Cerebellar nuclear complex (tissue), 1 donor: ENCODE measurements around the gene PLXND1.
"Not testable (repeated sequence)": the region's sequence is repeated elsewhere in the genome, so short reads cannot be mapped to it uniquely, and the experiment has no call there.

ENCODE experiments used
- DNase-seq, 2 experiments: peaks; one replicate each; lab custom pipeline; 2025; lab: John Stamatoyannopoulos, UW

Gene PLXND1

GRCh38 chr3:129527262-129527661 lies 79.2 kb downstream of the PLXND1 start:
- DNase-seq = no peak

DNA sequence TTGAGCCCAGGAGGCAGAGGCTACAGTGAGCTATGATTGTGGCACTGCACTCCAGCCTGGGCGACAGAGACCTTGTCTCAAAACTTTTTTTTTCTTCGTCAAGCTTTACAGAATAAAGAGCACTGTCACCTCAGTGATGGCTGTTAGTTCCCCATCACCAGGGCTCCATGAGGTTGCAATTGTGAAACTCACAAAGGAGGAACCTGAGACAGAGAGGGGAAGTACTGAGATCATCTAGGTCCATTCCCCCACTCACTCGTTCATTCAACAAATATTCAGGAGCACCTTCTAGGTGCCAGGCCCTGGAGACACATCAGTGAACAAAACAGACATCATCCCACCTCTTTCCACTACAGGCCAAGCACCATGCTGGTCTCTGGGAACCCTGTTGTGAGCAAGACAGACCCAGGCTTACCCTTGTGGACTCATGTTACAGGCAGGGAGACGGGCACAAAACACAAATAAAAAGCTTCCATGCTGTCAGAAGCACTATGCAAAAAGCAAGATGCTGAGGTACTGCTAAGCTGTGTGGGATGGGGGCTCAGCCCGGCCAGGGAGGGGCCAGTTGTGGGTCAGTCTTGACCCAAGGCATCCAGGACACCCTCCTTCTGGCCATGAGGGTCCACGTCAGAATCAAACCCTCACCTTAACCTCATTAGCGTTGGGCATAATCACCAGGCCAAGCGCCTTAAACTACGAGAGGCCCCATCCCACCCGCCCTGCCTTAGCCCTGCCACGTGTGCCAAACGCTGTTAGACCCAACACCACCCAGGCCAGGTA lies 80.2 kb downstream of the PLXND1 start:
- no peak for DNase-seq

GRCh38 chr3:129525341-129525968 lies 81.0 kb downstream of the PLXND1 start:
- no peak for DNase-seq

DNA sequence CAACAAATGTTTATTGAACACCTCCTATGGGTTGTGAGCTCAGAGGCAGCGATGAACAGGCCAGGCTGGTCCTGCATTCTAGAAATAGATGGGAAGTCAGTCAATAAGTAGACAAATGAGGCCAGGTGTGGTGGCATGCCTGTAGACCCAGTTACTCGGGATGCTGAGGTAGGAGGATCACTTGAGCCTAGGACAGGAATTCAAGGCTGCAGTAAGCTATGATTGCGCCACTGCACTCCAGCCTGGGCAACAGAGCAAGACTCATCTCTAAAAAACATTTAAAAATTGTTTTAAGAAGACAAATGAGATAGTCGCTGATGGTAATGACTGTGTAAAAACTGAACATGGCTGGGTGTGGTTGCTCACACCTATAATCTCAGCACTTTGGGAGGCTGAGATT lies 82.4 kb downstream of the PLXND1 start:
- DNase-seq = no peak

DNA sequence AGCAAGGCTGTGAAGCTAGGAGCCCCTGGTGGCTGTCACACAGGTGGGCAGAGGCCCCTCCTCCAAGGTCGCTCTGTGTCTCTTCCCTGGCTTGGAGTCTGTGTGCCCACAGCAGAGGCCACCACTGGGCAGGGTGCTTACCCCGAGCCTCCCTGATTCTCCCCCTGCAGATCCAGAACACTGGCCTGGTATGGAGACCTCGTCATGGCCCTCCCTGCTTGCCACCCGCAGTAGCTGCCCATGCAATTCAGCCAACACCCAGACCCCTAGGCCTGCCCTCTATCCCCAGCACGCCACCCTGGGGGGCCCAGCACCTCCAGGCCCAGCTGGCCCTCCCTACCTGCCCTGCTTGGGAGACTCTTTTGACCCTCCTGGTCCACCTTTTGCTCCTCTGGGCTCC lies 83.5 kb downstream of the PLXND1 start:
- DNase-seq = no peak

DNA sequence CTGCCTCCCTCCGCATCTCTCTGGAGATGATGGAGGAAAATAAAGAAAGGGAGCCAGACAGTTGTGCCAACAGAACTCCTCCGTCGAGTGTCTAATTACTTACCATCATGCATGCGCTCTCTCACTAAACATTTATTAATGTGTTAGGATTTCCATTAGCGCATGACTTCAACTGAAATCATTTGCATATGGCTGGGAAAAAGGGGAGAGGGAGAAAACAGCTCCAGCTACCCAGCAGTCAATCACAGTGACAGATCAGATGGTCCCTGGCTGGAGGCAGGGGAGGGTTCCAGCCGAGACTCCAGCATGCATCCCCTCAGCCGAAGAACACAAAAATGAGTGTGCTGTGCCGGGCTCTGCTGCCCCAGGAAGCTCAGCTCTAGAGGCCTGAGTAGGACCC lies 84.9 kb downstream of the PLXND1 start:
- DNase-seq = no peak

DNA sequence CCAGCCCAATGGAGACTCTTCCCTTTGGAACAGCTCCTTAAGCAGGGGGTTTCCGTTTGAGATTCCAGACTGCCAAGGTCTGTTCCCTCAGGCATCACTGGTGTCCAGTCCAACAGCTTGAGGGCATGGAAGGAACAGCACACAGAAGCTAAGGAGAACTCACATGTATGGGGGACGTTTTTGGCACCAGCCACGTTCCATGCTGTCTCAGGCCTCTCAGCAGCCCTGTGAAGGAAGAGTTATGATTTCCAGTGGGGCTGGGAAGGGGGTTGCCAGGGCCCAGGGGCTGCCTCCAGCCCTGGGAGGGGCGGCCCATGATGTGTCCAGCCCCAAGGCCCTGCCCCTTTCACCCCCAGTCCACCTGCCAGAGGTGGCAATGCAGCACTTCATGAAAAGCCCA lies 85.5 kb downstream of the PLXND1 start:
- DNase-seq = no peak

DNA sequence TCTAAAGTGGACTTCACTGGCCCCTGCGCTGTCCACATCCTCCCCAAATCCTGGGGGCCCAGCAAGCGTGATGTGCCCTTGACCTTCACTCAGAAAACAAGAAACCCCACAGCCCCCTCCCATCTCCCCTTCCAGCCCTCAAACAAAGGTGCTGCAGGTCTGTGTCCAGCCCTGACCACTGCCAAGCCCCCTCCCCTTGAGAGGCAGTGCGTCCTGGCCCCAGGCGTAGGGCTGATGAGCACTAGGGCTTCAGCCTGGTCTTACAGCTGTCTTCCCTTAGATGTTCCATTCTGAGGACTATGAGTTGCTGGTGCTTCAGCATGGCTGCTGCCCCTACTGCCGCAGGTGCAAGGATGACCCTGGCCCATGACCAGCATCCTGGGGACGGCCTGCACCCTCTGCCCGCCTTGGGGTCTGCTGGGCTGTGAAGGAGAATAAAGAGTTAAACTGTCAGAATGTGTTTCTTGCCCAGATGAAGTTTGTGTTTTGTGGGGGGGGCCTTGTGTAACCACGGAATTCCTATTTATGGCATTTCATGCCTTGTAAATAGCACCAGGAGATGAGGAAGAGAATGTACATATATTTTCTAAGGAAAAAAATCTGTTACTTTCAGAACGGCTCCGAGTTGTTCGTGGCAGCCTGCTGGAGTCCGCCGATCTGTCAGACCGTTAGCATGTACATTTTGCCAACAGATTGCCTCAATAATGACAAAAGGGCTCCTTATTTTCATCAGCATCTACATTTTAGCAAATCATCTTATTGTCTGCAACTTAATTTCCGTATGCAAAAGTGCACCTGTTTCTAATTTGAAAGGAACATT lies 86.4 kb downstream of the PLXND1 start:
- no peak for DNase-seq

DNA sequence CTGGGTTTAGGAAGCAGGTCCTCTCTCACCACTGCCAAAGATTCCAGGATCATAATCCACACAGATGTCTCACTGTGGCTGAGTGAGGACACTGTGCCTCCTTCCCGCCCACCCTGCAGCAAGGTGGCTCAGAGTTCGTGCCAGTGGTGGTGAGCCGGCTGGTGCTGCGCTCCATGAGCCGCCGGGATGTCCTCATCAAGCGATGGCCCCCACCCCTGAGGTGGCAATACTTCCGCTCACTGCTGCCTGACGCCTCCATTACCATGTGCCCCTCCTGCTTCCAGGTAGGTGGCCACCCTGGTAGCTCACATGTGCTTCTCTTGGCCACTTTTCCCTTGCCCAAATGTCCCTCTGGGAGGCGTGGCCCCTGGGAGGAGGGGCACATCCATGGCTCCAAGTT lies 87.0 kb downstream of the PLXND1 start:
- DNase-seq = no peak

DNA sequence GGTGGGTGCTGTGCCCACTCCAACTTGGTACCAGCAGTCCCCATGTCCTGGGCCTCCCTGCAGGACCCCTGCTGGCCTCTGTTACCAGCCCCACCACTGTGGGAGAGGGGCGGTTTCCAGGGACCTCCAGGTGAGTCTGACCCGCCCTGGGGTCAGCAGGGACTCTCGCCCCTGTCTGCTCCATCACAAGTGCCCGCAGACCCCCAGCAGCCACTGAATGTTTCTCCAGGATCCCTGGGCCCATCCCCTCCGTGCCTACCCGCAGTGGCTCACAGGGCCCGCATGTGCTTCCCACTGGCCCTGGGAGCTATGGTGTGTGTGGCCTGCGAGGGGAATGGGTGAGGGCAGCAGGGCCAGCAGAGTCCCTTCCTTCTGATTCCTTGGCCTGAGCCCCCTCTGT lies 87.9 kb downstream of the PLXND1 start:
- DNase-seq = no peak

GRCh38 chr3:129518038-129518561 lies 88.4 kb downstream of the PLXND1 start:
- DNase-seq = no peak

GRCh38 chr3:129517516-129517915 lies 89.0 kb downstream of the PLXND1 start:
- no peak for DNase-seq

DNA sequence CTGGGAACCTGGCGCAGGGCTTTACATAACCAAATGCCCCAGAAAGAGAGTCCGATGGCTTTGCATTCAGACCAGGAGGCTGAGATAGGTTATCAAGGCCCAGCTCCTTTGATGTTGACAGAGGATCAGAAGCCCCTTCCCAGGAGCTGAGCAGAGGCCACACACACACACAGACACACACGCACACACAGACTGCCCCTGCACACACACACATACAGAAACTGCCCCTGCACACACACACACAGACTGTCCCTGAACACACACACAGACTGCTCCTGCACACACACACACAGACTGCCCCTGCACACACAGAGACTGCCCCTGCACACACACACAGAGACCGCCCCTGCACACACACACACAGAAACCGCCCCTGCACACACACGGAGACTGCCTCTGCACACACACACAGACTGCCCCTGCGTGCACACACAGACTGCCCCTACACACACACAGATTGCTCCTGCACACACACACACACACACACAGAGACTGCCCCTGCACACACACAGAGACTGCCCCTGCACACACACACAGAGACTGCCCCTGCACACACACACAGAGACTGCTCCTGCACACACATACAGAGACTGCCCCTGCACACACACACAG lies 90.5 kb downstream of the PLXND1 start:
- DNase-seq = not testable (repeated sequence)

DNA sequence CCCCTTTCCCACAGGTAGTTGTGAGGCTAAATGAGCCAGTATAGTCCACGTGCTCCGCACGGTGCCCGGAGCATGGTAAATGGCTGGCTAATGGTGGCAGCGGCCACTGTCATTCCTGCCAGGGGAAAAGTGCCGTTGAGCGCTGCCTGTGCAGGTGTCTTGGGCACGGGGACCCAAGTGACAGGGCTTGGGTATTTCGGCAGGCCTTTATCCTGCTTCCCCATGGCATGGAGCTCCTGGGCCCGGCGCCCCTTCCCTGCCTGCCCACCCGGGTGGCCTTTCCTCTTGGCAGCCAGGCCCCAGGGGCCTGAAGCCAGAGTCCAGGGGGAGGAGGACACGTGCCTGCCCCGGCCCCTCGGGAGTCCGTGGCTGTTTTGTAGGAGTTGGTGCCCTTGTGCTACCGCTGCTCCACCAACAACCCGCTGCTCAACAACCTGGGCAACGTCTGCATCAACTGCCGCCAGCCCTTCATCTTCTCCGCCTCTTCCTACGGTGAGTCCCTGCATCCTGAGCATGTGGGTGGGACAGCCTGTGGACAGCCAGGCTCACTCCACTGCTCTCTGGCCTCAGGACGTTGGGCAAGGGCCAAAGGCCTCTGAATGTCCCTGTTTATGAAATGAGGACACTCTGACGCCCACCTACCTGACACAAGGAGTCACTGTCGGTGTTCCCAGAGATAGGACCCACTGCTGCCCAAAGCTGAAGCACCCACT lies 91.2 kb downstream of the PLXND1 start:
- DNase-seq = not testable (repeated sequence)

GRCh38 chr3:129514563-129514962 lies 91.9 kb downstream of the PLXND1 start:
- no peak for DNase-seq

- no peak for DNase-seq
Observed at GRCh38 chr3:129514110-129514509, 92.4 kb downstream of the PLXND1 start.

- no peak for DNase-seq
Observed at GRCh38 chr3:129513705-129514104, 92.8 kb downstream of the PLXND1 start.

- DNase-seq = no peak
Observed at GRCh38 chr3:129512595-129512994, 93.9 kb downstream of the PLXND1 start.

DNA sequence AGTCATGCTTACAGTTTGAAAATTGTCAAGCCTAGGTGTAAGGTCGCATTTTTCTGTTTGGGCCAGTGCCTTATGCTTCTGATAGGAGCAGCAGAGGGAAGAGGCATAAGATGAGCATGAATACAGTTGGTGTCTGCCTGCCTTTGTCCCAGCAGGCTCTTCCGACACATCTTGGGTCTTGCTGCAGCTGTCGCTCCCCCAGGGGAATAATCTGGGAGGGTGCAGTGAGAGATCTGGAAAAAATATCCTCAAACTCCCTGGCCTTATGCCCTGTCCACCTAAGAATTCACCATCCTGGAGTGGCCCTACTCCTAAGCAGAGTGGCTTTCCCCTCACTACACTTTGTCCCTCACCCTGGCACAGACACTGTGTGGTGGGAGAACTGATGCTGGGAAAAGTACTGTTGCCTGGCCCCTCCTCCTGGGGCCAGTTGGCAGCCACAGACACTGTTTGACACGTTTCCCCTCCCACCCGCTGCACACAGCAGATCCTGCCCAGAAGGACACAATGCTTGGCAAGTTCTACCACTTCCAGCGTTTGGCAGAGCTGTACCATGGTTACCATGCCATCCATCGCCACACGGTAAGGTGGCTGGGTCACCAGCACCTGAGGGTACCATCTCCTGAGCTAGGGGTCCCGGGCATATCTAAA lies 99.2 kb downstream of the PLXND1 start:
- peak in 1 of 2 experiments; percentile 11 for DNase-seq

DNA sequence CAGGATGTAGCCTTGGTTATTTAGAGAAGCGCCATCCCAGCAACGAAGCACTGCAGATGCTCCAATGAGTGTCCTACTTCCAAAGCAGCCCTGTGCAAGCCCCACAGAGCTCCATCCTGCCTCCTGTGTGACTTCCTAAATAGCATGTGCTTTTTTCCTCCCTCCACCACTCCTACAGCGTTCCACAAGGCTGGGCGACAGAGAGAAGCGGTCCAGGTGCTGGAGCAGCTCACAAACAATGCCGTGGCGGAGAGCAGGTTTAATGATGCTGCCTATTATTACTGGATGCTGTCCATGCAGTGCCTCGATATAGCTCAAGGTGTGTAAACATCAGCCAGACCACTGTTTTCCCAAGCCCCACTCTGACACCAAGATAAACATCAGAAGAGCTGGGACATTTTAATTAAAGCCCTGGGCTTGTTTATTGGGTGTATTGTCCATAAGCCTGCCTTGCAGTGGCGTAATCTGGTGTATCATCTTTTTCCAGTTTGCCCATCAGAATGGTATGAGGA lies 100.2 kb downstream of the PLXND1 start:
- DNase-seq = no peak

DNA sequence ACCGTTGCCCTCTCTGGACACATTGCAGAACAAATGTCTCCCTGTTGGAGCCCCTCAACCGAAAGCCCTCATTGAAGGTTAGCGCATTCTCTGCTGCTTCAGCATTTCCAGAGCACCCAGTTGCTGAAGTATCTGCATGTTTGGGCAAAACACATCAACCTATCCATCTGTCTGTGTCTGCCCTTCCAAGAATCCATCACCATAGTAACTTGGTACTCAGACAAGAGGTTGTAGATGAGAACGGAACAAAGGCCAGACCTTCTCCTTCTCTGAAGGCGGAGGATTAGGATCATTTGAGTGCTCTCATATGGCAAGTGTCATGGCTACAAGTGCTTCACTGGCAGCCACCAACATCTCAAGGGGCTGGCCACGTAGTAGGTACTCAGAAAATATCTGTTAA lies 101.1 kb downstream of the PLXND1 start:
- peak; percentile 9 to 53 for DNase-seq
